Measurements from ENCODE around the gene GALNT16.

DNA sequence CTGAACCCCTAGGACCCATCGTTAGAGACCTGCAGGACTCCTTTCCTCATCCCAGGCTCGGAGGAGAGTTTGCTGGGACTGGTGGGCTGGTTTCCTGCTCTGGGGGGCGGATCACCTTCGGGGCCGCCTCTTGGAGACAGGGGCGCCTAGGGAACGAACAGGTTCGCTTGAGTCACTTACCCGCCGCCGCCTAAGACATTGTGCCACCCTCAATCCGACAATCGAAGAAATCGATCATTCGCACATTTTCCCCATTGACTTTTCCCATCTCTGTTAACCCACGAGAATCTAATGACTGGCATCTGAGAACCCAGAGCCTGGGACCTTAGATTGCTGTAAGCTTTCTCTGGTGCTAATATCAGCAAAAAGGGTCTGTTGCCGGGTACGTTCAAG lies 138.9 kb downstream of the GALNT16 start:
- TF ChIP-seq, protein P1, sequence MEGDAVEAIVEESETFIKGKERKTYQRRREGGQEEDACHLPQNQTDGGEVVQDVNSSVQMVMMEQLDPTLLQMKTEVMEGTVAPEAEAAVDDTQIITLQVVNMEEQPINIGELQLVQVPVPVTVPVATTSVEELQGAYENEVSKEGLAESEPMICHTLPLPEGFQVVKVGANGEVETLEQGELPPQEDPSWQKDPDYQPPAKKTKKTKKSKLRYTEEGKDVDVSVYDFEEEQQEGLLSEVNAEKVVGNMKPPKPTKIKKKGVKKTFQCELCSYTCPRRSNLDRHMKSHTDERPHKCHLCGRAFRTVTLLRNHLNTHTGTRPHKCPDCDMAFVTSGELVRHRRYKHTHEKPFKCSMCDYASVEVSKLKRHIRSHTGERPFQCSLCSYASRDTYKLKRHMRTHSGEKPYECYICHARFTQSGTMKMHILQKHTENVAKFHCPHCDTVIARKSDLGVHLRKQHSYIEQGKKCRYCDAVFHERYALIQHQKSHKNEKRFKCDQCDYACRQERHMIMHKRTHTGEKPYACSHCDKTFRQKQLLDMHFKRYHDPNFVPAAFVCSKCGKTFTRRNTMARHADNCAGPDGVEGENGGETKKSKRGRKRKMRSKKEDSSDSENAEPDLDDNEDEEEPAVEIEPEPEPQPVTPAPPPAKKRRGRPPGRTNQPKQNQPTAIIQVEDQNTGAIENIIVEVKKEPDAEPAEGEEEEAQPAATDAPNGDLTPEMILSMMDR (IDR thresholded peaks at IDR 0.05; ENCODE audit: extremely low read depth in 1 of 2, insufficient read depth in 1 of 2, low read depth in 1 of 2, low read length in 2 of 2) = no peak
- TF ChIP-seq EZH2 (IDR thresholded peaks at IDR 0.05; ENCODE audit: borderline replicate concordance, low read depth, low read length, severe bottlenecking) = no peak
- no peak for TF ChIP-seq POLR2A (IDR thresholded peaks at IDR 0.05; ENCODE audit: low read depth, low read length)
- no peak for TF ChIP-seq POLR2AphosphoS5 (IDR thresholded peaks at IDR 0.05; ENCODE audit: insufficient read depth, low read depth, low read length)

Measured in endothelial cell of umbilical vein (primary cell).